ENCODE measurements around the gene OGG1.

- TF ChIP-seq RAD21 (conservative IDR thresholded peaks at IDR 0.05) (no peak), CTCF (IDR thresholded peaks at IDR 0.05; ENCODE audit: poor library complexity, severe bottlenecking) (no peak), POLR2AphosphoS5 (IDR thresholded peaks at IDR 0.05) (no peak), EZH2 (IDR thresholded peaks at IDR 0.05; ENCODE audit: borderline replicate concordance, insufficient read depth, low read length, poor library complexity, severe bottlenecking) (no peak), REST (IDR thresholded peaks at IDR 0.05; ENCODE audit: borderline replicate concordance) (no peak), SMC3 (conservative IDR thresholded peaks at IDR 0.05; ENCODE audit: poor library complexity) (no peak)
Measured at GRCh38 chr3:9717563-9717962, 32.2 kb upstream of the OGG1 start.
